ENCODE data around the gene APPBP2.
"Not testable (repeated sequence)": the region's sequence is repeated elsewhere in the genome, so short reads cannot be mapped to it uniquely, and the experiment has no call there.

The APPBP2 gene

GRCh38 chr17:60529806-60530205 lies 3.8 kb upstream of the APPBP2 start:
- no peak for DNase-seq

- DNase-seq, result no peak
These were observed 2.8 kb upstream of the APPBP2 start for GRCh38 chr17:60528828-60529227.

GRCh38 chr17:60527701-60528100 lies 1.7 kb upstream of the APPBP2 start:
- no peak for DNase-seq

- no peak for DNase-seq
These were observed 684 bp upstream of the APPBP2 start for GRCh38 chr17:60526726-60527125.

GRCh38 chr17:60525328-60525684 lies 736 bp downstream of the APPBP2 start:
- DNase-seq, result no peak

GRCh38 chr17:60524463-60525327 lies 1.3 kb downstream of the APPBP2 start:
- DNase-seq, result no peak

- DNase-seq, result no peak
These were observed 2.2 kb downstream of the APPBP2 start for GRCh38 chr17:60523822-60524221.

GRCh38 chr17:60522889-60523626 lies 3.0 kb downstream of the APPBP2 start:
- no peak for DNase-seq

- DNase-seq, result no peak
These were observed 6.2 kb downstream of the APPBP2 start for GRCh38 chr17:60519795-60520194.

- not testable (repeated sequence) for DNase-seq
These were observed 10.4 kb downstream of the APPBP2 start for GRCh38 chr17:60515683-60516082.

- DNase-seq, result not testable (repeated sequence)
These were observed 10.8 kb downstream of the APPBP2 start for GRCh38 chr17:60515199-60515598.

- DNase-seq, result no peak
These were observed 11.5 kb downstream of the APPBP2 start for GRCh38 chr17:60514500-60514899.

- DNase-seq, result no peak
These were observed 12.0 kb downstream of the APPBP2 start for GRCh38 chr17:60514053-60514452.

GRCh38 chr17:60513014-60513413 lies 13.0 kb downstream of the APPBP2 start:
- no peak for DNase-seq

- no peak for DNase-seq
These were observed 15.3 kb downstream of the APPBP2 start for GRCh38 chr17:60510723-60511122.

GRCh38 chr17:60510031-60510430 lies 16.0 kb downstream of the APPBP2 start:
- no peak for DNase-seq

GRCh38 chr17:60508384-60508980 lies 17.6 kb downstream of the APPBP2 start:
- no peak for DNase-seq

GRCh38 chr17:60506312-60506711 lies 19.7 kb downstream of the APPBP2 start:
- DNase-seq, result no peak

- no peak for DNase-seq
These were observed 23.9 kb downstream of the APPBP2 start for GRCh38 chr17:60502145-60502544.

GRCh38 chr17:60501589-60501988 lies 24.5 kb downstream of the APPBP2 start:
- DNase-seq, result no peak

- no peak for DNase-seq
These were observed 30.0 kb downstream of the APPBP2 start for GRCh38 chr17:60496041-60496440.

- no peak for DNase-seq
These were observed 30.8 kb downstream of the APPBP2 start for GRCh38 chr17:60495260-60495659.

GRCh38 chr17:60493847-60494321 lies 32.2 kb downstream of the APPBP2 start:
- no peak for DNase-seq

- no peak for DNase-seq
These were observed 34.3 kb downstream of the APPBP2 start for GRCh38 chr17:60491771-60492170.

Measured in activated CD4-positive, alpha-beta T cell treated with anti-CD3 and anti-CD28 coated beads for 1 hour (primary cell).